Naive thymus-derived CD4-positive, alpha-beta T cell (primary cell): ENCODE data around the gene SMIM43. TPM values are rescaled to one million over a fixed set of nuclear protein-coding genes. Genes with fewer than 3 reads are reported as not detected.
"Not testable (repeated sequence)": the region's sequence is repeated elsewhere in the genome, so short reads cannot be mapped to it uniquely, and the experiment has no call there.

Source experiments
- ATAC-seq: fragments of 150-1000 bp; cut with Tn5 transposase; 2 replicates; pipeline ENCODE4 v1.10.0; 2021; ENCODE audit warnings: mild to moderate bottlenecking, moderate library complexity
- CTCF ChIA-PET: fragments of 350-600 bp; sonication (Branson Sonifier 250); formaldehyde crosslinking; loops from one replicate; lab custom pipeline; 2021; ENCODE audit warnings: antibody characterized with exemption; lab: Charles Lee
- POLR2A ChIA-PET: fragments of 350-600 bp; sonication (Branson Sonifier 250); formaldehyde crosslinking; loops from one replicate; lab custom pipeline; 2021; ENCODE audit warnings: antibody characterized with exemption, inconsistent platforms; lab: Charles Lee
- DNase-seq, 9 donors: peaks; one replicate each; pipeline versions ENCODE4 v3.0.0 to v3.0.0-alpha.2; 2020 to 2022; ENCODE audit warnings: mixed read lengths in 1 of 9
- H3K27ac ChIP-seq: one replicate; pipeline ENCODE4 v1.7.0; 2013; ENCODE audit warnings: mild to moderate bottlenecking, low read depth, low read length, moderate library complexity
- H3K27me3 ChIP-seq, 2 donors: one replicate each; pipeline ENCODE4 v1.7.0; 2013; ENCODE audit warnings: low read length in 2 of 2, mild to moderate bottlenecking in 2 of 2, moderate library complexity in 2 of 2; ENCODE audit not compliant: control insufficient read depth in 2 of 2, insufficient read depth in 2 of 2
- H3K36me3 ChIP-seq, 3 experiments: 1 replicate in 2 of 3; 2 replicates in 1 of 3; pipeline ENCODE4 v1.7.0; 2013; ENCODE audit warnings: low read length in 3 of 3, mild to moderate bottlenecking in 3 of 3, moderate library complexity in 1 of 3; ENCODE audit not compliant: insufficient read depth in 3 of 3, control insufficient read depth in 2 of 3
- H3K4me1 ChIP-seq, 2 donors: one replicate each; pipeline ENCODE4 v1.7.0; 2013; ENCODE audit warnings: low read length in 2 of 2, mild to moderate bottlenecking in 2 of 2, moderate library complexity in 1 of 2; ENCODE audit not compliant: control insufficient read depth in 2 of 2, insufficient read depth in 2 of 2
- H3K4me3 ChIP-seq: 2 replicates; pipeline ENCODE4 v1.7.0; 2013; ENCODE audit warnings: mild to moderate bottlenecking, low read length
- H3K9me3 ChIP-seq, 3 experiments: 1 replicate in 2 of 3; 2 replicates in 1 of 3; pipeline ENCODE4 v1.7.0; 2013; ENCODE audit warnings: low read length in 3 of 3; ENCODE audit not compliant: control insufficient read depth in 2 of 3
- H3K27ac Mint-ChIP-seq, 9 donors: one replicate each; pipeline ENCODE4 v1.8.0; 2020 to 2022; ENCODE audit warnings: mixed read lengths in 9 of 9, mild to moderate bottlenecking in 8 of 9, moderate library complexity in 5 of 9, inconsistent platforms in 2 of 9
- H3K27me3 Mint-ChIP-seq, 5 donors: one replicate each; pipeline ENCODE4 v1.8.0; 2021 to 2022; ENCODE audit warnings: mixed read lengths in 5 of 5, mild to moderate bottlenecking in 1 of 5
- H3K36me3 Mint-ChIP-seq, 5 donors: one replicate each; pipeline ENCODE4 v1.8.0; 2020 to 2022; ENCODE audit warnings: mixed read lengths in 5 of 5, mild to moderate bottlenecking in 3 of 5, inconsistent platforms in 1 of 5
- H3K4me1 Mint-ChIP-seq, 7 donors: one replicate each; pipeline ENCODE4 v1.8.0; 2020 to 2022; ENCODE audit warnings: mixed read lengths in 7 of 7, mild to moderate bottlenecking in 3 of 7, inconsistent platforms in 1 of 7
- H3K4me3 Mint-ChIP-seq, 10 donors: one replicate each; pipeline ENCODE4 v1.8.0; 2020 to 2022; ENCODE audit warnings: mild to moderate bottlenecking in 10 of 10, mixed read lengths in 10 of 10, moderate library complexity in 6 of 10, inconsistent platforms in 2 of 10
- H3K9me3 Mint-ChIP-seq, 11 donors: one replicate each; pipeline ENCODE4 v1.8.0; 2020 to 2022; ENCODE audit warnings: mixed read lengths in 11 of 11, mild to moderate bottlenecking in 4 of 11, inconsistent platforms in 1 of 11, moderate library complexity in 1 of 11
- intact Hi-C, 2 donors: fragments of 100-400 bp; cut with micrococcal nuclease; formaldehyde crosslinking; loops; one replicate each; pipeline ENCODE4 v1.15.1; 2023
- polyA plus RNA-seq, 2 donors: library from polyadenylated mRNA; unstranded; fragments of 300-500 nt; fragmentation: Illumina TruSeq; gene quantifications; one replicate each; pipeline ENCODE4 v1.2.3, GENCODE V29; 2021
- total RNA-seq, 6 experiments: library from RNA in 5 of 6; stranded (reverse) in 5 of 6; gene quantifications; 1 replicate in 5 of 6; 2 replicates in 1 of 6; pipeline ENCODE4 v1.2.3 and lab custom pipeline; 2021 to 2026

SMIM43 gene
- total and polyA plus RNA-seq, 7 experiments from 2014 or later = not detected

DNA sequence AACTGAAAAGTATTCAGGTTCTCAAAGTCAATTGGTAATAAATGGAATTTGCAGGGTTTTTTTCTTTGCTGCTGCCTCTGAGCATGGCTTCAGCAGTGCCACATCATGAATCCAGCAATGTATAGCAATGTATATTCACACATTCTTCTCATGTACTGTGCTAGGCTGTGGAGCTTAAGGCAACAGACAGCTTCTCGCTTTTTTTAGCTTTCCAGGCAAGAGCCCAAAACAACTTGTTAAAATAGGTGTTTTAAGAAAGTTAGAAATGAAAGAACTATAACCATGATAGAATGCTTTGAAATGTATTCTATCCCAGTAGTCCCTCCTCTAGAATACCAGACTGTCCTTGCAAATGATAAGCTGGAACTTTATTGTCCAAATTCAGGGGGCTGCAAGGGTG, 30.4 kb downstream of the SMIM43 start:
- Mint-ChIP-seq H3K9me3 (peaks cover 0 to 3% (median 0%) of the 10 kb centered on the region in 11 donors), H3K4me1 (peaks cover 0 to 1% (median 0%) of the 10 kb centered on the region in 7 donors), H3K27ac (no peak overlapping the region), H3K36me3 (no peaks in the 10 kb centered on the region), H3K4me3 (no peak overlapping the region), H3K27me3 (peaks cover 4 to 30% (median 8%) of the 10 kb centered on the region in 5 donors)
- ChIA-PET POLR2A (no interaction called here), CTCF (interaction anchor here (0.8 kb wide), 1 partner anchor 426 kb away, joined by 3 read pairs; no protein-coding TSS in a partner anchor)
- H3K4me3 ChIP-seq = no peak overlapping the region
- H3K9me3 ChIP-seq = no peaks in the 10 kb centered on the region
- no peak for ATAC-seq
- H3K27me3 ChIP-seq = no peaks in the 10 kb centered on the region
- no peak for DNase-seq
- H3K4me1 ChIP-seq = no peaks in the 10 kb centered on the region
- H3K27ac ChIP-seq = no peak overlapping the region
- H3K36me3 ChIP-seq = no peaks in the 10 kb centered on the region
- intact Hi-C loops = no loop called here

DNA sequence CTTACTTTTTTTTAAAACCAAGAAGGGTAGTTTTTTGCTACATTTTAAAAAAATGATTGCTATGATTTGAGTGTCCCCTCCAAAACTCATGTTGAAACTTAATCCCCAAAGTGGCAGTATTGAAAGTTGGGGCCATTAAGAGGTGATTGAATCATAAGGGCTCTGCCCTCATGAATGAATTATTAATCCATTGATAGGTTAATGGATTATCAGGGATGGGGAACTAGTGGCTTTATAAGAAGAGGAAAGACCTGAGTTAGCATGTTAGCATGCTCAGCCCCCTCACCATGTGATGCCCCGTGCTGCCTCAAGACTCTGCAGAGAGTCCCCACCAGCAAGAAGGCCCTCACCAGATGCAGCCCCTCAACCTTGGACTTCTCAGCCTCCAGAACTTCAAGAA, 31.0 kb downstream of the SMIM43 start:
- DNase-seq (no peak), ATAC-seq (no peak)
- H3K36me3 Mint-ChIP-seq = no peaks in the 10 kb centered on the region
- H3K4me1 Mint-ChIP-seq = peaks cover 0 to 1% (median 0%) of the 10 kb centered on the region in 7 donors
- no peaks in the 10 kb centered on the region for H3K4me1 ChIP-seq
- POLR2A ChIA-PET = no interaction called here
- H3K4me3 Mint-ChIP-seq = no peak overlapping the region
- peaks cover 4 to 30% (median 8%) of the 10 kb centered on the region in 5 donors for H3K27me3 Mint-ChIP-seq
- no peak overlapping the region for H3K27ac ChIP-seq
- intact Hi-C loops = no loop called here
- no peak overlapping the region for H3K27ac Mint-ChIP-seq
- no peak overlapping the region for H3K4me3 ChIP-seq
- H3K27me3 ChIP-seq = no peaks in the 10 kb centered on the region
- no peaks in the 10 kb centered on the region for H3K36me3 ChIP-seq
- H3K9me3 Mint-ChIP-seq = peaks cover 0 to 3% (median 0%) of the 10 kb centered on the region in 11 donors
- CTCF ChIA-PET = no interaction called here
- no peaks in the 10 kb centered on the region for H3K9me3 ChIP-seq

DNA sequence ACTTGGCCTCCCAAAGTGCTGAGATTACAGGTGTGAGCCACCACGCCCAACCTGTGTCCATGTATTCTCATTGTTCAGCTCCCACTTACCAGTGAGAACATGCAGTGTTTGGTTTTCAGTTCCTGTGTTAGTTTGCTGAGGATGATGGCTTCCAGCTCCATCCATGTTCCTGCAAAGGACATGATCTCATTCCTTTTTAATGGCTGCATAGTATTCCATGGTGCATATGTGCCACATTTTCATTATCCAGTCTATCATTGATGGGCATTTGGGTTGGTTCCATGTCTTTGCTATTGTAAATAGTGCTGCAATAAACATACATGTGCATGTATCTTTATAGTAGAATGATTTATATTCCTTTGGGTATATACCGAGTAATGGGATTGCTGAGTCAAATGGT, 35.2 kb downstream of the SMIM43 start:
- intact Hi-C loops = not testable (repeated sequence)

DNA sequence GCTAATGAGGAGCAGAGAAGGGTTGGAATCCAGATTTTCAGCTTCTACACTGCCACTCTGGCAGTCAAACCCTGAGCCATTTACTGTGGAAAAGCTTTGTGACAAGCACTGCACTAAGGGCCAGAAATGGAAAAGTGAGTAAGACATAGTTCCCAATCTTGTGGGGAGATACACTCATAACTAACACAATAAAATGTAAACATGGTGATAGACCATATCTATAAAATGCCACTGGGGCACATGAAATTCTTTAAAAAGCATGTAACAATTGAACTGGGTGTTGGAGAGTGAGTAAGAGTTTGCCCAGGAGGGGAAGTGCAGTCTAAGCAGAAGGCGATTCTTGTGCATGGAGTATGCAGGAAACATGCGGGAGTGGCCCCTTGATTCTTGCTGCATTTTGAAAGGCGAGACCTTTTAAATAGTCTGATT, 36.2 kb downstream of the SMIM43 start:
- no peaks in the 10 kb centered on the region for H3K36me3 ChIP-seq
- H3K4me1 ChIP-seq = no peaks in the 10 kb centered on the region
- H3K27me3 Mint-ChIP-seq = peaks cover 0 to 18% (median 5%) of the 10 kb centered on the region in 5 donors
- CTCF ChIA-PET = no interaction called here
- no peaks in the 10 kb centered on the region for H3K36me3 Mint-ChIP-seq
- POLR2A ChIA-PET = no interaction called here
- DNase-seq (no peak), ATAC-seq (no peak)
- no peak overlapping the region for H3K4me3 Mint-ChIP-seq
- H3K27me3 ChIP-seq = no peaks in the 10 kb centered on the region
- no peak overlapping the region for H3K4me3 ChIP-seq
- H3K27ac ChIP-seq = no peak overlapping the region
- peaks cover 0 to 3% (median 0%) of the 10 kb centered on the region in 11 donors for H3K9me3 Mint-ChIP-seq
- intact Hi-C loops = no loop called here
- no peak overlapping the region for H3K27ac Mint-ChIP-seq
- H3K4me1 Mint-ChIP-seq = peaks cover 0 to 4% (median 0%) of the 10 kb centered on the region in 7 donors
- H3K9me3 ChIP-seq = no peaks in the 10 kb centered on the region

More for the DNA sequence above, 35.2 kb downstream of the SMIM43 start:
- ATAC-seq, H3K27me3 ChIP-seq, H3K4me1 ChIP-seq, H3K4me1 Mint-ChIP-seq, DNase-seq, H3K9me3 ChIP-seq, H3K27ac Mint-ChIP-seq, POLR2A ChIA-PET, H3K9me3 Mint-ChIP-seq, CTCF ChIA-PET, H3K4me3 Mint-ChIP-seq, H3K36me3 Mint-ChIP-seq, H3K36me3 ChIP-seq, H3K27ac ChIP-seq, H3K4me3 ChIP-seq: not testable (repeated sequence)
- H3K27me3 Mint-ChIP-seq = peaks cover 0 to 21% (median 5%) of the 10 kb centered on the region in 5 donors

DNA sequence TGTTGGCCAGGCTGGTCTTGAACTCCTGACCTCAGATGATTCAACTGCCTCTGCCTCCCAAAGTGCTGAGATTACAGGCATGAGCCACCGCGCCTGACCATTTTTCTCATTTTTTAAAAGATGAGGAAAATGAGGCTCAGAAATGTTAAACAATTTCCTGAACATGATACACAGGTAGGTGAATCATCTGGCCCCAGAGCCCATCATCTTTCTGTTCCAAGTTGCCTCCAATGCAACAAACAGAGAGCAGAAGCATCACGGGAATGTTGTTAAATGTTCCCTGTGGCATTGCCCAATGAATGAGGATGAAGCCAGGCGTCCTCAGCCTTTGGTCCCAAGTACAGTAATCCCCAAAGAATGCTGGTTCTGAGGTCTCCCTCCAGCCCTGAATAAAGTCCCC, 36.9 kb downstream of the SMIM43 start:
- Mint-ChIP-seq H3K27ac (no peak overlapping the region), H3K27me3 (peaks cover 0 to 18% (median 5%) of the 10 kb centered on the region in 5 donors), H3K4me1 (peaks cover 0 to 4% (median 0%) of the 10 kb centered on the region in 7 donors), H3K36me3 (no peaks in the 10 kb centered on the region), H3K9me3 (peaks cover 0 to 3% (median 0%) of the 10 kb centered on the region in 11 donors), H3K4me3 (no peak overlapping the region)
- Histone ChIP-seq H3K36me3 (no peaks in the 10 kb centered on the region), H3K4me1 (no peaks in the 10 kb centered on the region), H3K9me3 (no peaks in the 10 kb centered on the region), H3K27ac (no peak overlapping the region), H3K4me3 (no peak overlapping the region), H3K27me3 (no peaks in the 10 kb centered on the region)
- DNase-seq (no peak), ATAC-seq (no peak)
- intact Hi-C loops = no loop called here
- ChIA-PET POLR2A (no interaction called here), CTCF (interaction anchor here (0.6 kb wide), 1 partner anchor 68 kb away, joined by 3 read pairs; no protein-coding TSS in a partner anchor)

DNA sequence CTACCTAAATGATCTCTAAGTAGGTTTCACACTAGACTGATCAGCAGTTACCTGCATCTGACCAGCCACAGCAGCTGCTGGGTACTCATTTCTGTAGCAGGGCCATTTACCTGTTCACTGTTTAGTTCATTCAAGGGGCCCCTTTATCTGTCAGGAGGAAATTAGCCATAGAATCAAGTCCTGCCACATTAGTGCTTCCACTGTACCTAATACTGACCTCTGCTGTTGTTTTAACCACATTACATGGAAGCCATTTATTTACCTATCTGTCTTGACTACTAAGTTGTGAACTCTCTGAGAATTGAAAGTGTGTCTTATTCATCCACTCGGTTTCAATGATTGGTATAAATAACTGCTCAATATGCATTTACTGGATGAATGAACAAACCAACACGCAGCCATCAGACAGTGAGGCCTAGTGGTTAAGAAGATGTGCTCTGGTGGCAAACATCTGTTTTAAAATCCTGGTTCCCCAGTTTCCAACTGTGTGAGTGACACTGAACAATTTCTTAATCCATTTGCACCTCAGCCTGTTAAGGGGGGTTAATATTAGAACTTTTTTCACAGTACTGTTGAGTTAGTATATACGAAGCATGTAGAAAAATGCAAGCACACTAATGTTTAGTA, 38.2 kb downstream of the SMIM43 start:
- ChIA-PET POLR2A (no interaction called here), CTCF (no interaction called here)
- Histone ChIP-seq H3K4me1 (no peaks in the 10 kb centered on the region), H3K27me3 (no peaks in the 10 kb centered on the region), H3K27ac (no peak overlapping the region), H3K4me3 (no peak overlapping the region), H3K36me3 (no peaks in the 10 kb centered on the region), H3K9me3 (no peaks in the 10 kb centered on the region)
- Mint-ChIP-seq H3K4me1 (peaks cover 0 to 4% (median 0%) of the 10 kb centered on the region in 7 donors), H3K36me3 (no peaks in the 10 kb centered on the region), H3K9me3 (peaks cover 0 to 3% (median 0%) of the 10 kb centered on the region in 11 donors), H3K4me3 (no peak overlapping the region), H3K27ac (no peak overlapping the region), H3K27me3 (peaks cover 0 to 10% (median 5%) of the 10 kb centered on the region in 5 donors)
- ATAC-seq (peak; percentile 93), DNase-seq (peak in 6 of 9 donors; percentile 3 to 50 (median 32))
- intact Hi-C loops = loop anchor here (1.0 to 2.0 kb wide), 9 partner anchors 20 to 1655 kb away; partner anchors contain the start of gene ANXA5 (in 1 of the 2)
